Tibial nerve (tissue), 4 donors: ENCODE data around the gene CISTR.

Experiments used
- CTCF ChIP-seq, 5 experiments: fragments of 200-600 bp in 3 of 5; fragments of 450-650 bp in 2 of 5; sonication (generic) in 3 of 5; IDR thresholded peaks; one replicate each; pipeline ENCODE4 v1.5.1; 2016 to 2019; ENCODE audit warnings: antibody characterized with exemption in 5 of 5, mild to moderate bottlenecking in 3 of 5, moderate library complexity in 2 of 5
- EP300 ChIP-seq, 2 donors: sonication (generic); formaldehyde crosslinking; IDR thresholded peaks; one replicate each; pipeline ENCODE4 v1.6.1; 2017; ENCODE audit warnings: antibody characterized with exemption in 2 of 2, mild to moderate bottlenecking in 1 of 2
- POLR2A ChIP-seq, 2 donors: fragments of 450-650 bp; IDR thresholded peaks; one replicate each; pipeline ENCODE4 v1.6.1; 2017; ENCODE audit warnings: antibody characterized with exemption in 2 of 2, mild to moderate bottlenecking in 2 of 2, moderate library complexity in 2 of 2

- TF ChIP-seq CTCF (IDR thresholded peaks at IDR 0.05) (no peak), POLR2A (IDR thresholded peaks at IDR 0.05) (no peak), EP300 (IDR thresholded peaks at IDR 0.05) (no peak)
These were observed 905 bp downstream of the CISTR start for GRCh38 chr12:53750812-53751335.
